Neural crest cell (in vitro differentiated cells): Measurements from ENCODE around the gene ANKRD63. TPM values are rescaled to one million over a fixed set of nuclear protein-coding genes. Genes with fewer than 3 reads are reported as not detected.
A peak's percentile ranks its signal among the peaks of the same experiment; 100 is the strongest.

ENCODE experiments used
- DNase-seq: peaks from one replicate; pipeline ENCODE4 v3.0.0; 2021; ENCODE audit warnings: low read depth, mixed read lengths, low spot score
- H3K27ac Mint-ChIP-seq: one replicate; pipeline ENCODE4 v1.8.0; 2021; ENCODE audit warnings: mild to moderate bottlenecking, mixed read lengths; ENCODE audit not compliant: unreplicated experiment
- H3K27me3 Mint-ChIP-seq: 2 replicates; pipeline ENCODE4 v1.8.0; 2021; ENCODE audit warnings: low read depth, mild to moderate bottlenecking, mixed read lengths
- H3K36me3 Mint-ChIP-seq: 2 replicates; pipeline ENCODE4 v1.8.0; 2021; ENCODE audit warnings: low read depth, mild to moderate bottlenecking, mixed read lengths
- H3K4me1 Mint-ChIP-seq: 2 replicates; pipeline ENCODE4 v1.8.0; 2021; ENCODE audit warnings: mixed read lengths
- H3K4me3 Mint-ChIP-seq: one replicate; pipeline ENCODE4 v1.8.0; 2021; ENCODE audit warnings: mild to moderate bottlenecking, mixed read lengths
- H3K9me3 Mint-ChIP-seq: 2 replicates; pipeline ENCODE4 v1.8.0; 2021; ENCODE audit warnings: mixed read lengths
- total RNA-seq: library from RNA; stranded (reverse); gene quantifications from 2 replicates; pipeline ENCODE4 v1.2.1, GENCODE V29; 2021
- TF ChIP-seq, protein P1 (sequence below): fragments of 200-600 bp; sonication (generic); conservative IDR thresholded peaks from 2 replicates; pipeline ENCODE4 v1.5.0; 2021; ENCODE audit warnings: antibody characterized with exemption, mild to moderate bottlenecking

Gene ANKRD63
- total RNA-seq, 1 donor from 2014 or later: not detected

DNA sequence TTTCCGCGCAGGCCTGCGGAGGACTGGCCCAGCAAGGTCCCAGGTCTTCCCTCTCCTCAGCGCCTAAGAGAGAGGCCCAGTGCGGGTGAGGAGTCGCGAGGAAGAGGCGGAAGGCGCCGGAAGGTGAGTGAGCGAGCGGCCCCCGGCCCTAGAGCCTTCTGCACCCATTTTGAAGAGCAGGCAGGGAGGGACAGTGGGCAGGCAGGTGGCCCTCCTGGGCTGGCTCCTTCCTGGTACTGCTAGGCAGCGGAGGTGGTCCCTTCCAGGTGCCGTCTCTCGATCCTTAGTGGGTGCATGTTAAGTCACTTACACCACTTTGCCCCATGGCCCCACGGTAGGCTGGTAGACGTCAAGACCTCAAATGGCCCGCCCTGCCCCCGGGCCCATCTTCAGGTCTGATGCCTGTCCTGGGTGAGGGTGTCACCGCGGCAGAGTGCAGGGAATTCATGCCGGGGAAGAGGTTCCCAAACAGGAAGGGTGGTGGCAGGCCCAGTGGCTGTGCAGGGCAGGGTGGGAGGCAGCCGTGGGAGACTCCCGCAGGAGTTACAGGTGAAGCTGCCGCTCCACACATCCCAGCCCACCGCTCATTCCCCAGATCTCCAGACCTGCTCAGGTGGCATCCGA is 29.6 kb downstream of the ANKRD63 start:
- peaks cover 66% of the 10 kb centered on the region for H3K27me3 Mint-ChIP-seq
- H3K4me1 Mint-ChIP-seq: peaks cover 5% of the 10 kb centered on the region
- no peaks in the 10 kb centered on the region for H3K9me3 Mint-ChIP-seq
- no peak overlapping the region for H3K27ac Mint-ChIP-seq
- DNase-seq: no peak
- TF ChIP-seq, protein P1, sequence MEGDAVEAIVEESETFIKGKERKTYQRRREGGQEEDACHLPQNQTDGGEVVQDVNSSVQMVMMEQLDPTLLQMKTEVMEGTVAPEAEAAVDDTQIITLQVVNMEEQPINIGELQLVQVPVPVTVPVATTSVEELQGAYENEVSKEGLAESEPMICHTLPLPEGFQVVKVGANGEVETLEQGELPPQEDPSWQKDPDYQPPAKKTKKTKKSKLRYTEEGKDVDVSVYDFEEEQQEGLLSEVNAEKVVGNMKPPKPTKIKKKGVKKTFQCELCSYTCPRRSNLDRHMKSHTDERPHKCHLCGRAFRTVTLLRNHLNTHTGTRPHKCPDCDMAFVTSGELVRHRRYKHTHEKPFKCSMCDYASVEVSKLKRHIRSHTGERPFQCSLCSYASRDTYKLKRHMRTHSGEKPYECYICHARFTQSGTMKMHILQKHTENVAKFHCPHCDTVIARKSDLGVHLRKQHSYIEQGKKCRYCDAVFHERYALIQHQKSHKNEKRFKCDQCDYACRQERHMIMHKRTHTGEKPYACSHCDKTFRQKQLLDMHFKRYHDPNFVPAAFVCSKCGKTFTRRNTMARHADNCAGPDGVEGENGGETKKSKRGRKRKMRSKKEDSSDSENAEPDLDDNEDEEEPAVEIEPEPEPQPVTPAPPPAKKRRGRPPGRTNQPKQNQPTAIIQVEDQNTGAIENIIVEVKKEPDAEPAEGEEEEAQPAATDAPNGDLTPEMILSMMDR: no peak
- no peaks in the 10 kb centered on the region for H3K36me3 Mint-ChIP-seq
- peak overlapping the region; percentile 34 for H3K4me3 Mint-ChIP-seq

DNA sequence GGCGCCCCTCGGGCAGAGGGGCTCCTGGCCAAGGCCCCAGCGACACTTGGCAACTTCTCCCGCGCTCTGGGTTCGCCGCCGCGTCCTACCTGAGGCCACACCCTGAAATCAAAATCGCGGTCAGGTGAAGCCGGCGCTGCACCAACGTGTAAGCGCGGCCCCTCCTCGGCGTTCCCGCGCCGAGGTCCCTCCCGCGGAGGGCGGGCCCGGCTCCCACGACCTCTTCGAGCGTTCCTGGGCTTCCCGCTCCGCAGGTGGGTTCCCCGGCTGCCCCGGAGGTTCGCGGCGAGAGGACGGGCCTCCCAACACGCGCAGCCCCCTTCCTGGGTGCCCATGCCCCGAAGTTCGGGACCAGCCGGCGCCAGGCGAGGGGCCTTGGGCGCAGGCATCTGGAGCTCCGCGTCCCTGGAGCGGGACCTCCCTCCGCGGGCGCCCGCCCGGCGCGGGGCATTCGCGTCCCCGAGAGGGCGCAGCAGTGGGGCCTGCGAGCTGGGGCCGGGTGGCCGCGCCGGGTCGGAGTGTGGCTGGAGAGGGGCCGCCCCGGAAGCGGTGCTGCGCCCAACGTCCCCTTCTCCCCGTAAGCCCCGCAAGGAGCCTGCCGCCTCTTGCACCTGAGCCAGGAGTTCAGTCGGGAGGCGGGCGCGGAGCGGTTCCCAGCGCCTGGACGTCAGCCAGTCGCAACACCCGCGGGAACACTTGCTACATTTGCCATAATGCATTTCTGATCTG is 30.3 kb downstream of the ANKRD63 start:
- TF ChIP-seq, protein P1: no peak

DNA sequence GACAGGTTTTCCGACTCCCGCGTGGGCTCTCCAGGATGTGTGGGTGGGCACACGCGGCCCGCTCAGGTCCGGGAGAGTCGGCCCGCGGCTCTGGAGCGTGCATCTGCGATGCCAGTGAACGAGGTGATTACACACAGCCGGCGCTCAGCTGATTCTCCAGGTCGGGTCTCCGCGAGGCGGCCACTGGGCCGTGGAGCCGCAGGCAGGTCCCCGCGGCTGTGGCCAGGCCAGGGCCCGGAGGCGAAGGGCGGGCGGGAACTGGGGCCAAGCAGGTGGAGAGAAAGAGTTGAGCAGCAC is 30.8 kb downstream of the ANKRD63 start:
- Mint-ChIP-seq H3K27me3 (peaks cover 64% of the 10 kb centered on the region), H3K36me3 (no peaks in the 10 kb centered on the region), H3K9me3 (no peaks in the 10 kb centered on the region), H3K4me3 (peak overlapping the region; percentile 48), H3K4me1 (peaks cover 5% of the 10 kb centered on the region), H3K27ac (no peak overlapping the region)
- no peak for DNase-seq
- TF ChIP-seq, protein P1: no peak

More for the DNA sequence above, 30.3 kb downstream of the ANKRD63 start:
- Mint-ChIP-seq H3K27ac (no peak overlapping the region), H3K9me3 (no peaks in the 10 kb centered on the region), H3K27me3 (peaks cover 66% of the 10 kb centered on the region), H3K4me1 (peaks cover 5% of the 10 kb centered on the region), H3K36me3 (no peaks in the 10 kb centered on the region), H3K4me3 (peak overlapping the region; percentile 34)
- peak; percentile 31 for DNase-seq

DNA sequence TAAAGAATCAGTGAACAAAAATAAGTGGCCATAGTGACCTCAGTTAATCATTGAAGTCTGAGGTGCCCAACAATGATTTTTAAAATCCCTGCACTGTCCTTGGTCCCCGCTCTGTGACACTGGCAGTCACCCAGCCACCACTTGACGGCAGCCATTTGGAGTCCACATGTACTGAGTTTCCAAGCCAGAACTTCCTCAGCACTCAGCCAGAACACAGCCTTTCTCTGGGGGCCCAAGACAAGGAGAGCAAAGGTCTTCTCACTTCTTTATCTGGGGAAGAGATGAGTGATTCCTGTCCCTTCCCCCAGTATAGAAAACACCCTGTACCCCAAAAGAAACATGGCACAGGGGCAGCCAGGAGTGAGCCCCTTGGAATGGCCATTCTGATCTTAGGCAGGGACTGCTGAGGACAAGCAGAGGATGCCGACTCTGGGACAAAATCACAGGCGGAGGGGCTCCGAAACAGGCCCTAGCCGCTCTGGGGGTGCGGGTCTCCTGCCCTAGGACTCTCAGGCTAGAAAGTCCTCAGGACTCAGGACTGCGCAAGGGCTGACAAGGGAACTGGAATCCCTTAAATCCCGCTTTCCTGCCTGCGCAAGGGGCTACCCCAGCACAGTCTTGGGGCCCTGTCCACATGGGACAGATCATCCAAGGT is 31.3 kb downstream of the ANKRD63 start:
- Mint-ChIP-seq H3K9me3 (no peaks in the 10 kb centered on the region), H3K4me1 (peaks cover 5% of the 10 kb centered on the region), H3K27ac (no peak overlapping the region), H3K36me3 (no peaks in the 10 kb centered on the region), H3K27me3 (peaks cover 61% of the 10 kb centered on the region), H3K4me3 (peak overlapping the region; percentile 48)
- DNase-seq: no peak
- TF ChIP-seq, protein P1: no peak

DNA sequence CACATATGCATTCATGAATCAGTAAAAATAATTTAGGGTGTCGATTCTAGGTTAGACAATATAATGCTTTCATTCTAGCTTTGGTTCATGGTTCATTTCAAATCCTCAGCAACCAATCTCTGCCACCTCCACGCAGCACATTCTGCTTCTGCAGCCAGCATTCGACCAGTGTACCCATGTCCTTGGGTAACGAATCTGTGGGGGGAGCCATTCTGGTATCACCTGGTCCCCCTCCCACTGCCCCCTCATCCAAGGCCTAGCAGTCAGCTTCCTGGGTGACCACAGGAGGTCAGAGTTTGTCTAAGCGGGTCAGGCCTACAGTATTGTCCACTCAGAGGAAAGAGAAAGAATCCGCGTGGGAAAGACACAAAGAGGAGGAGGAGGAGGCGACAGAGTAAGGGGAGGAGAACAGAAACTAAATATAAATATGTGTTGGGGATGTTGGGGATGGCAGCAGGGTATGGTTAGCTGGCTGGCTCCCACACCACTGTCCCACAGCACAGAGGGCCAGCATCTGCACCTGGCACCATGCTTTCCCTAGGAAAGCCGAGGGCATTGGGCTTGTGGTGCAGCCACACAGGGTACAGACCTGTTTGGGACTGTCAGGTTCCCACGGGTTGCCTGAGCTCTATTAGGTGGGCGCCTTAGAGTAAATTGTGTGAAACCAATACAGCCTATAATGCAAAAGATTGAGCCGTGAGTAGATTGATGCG is 31.9 kb downstream of the ANKRD63 start:
- peaks cover 59% of the 10 kb centered on the region for H3K27me3 Mint-ChIP-seq
- DNase-seq: no peak
- no peak overlapping the region for H3K27ac Mint-ChIP-seq
- no peaks in the 10 kb centered on the region for H3K36me3 Mint-ChIP-seq
- peaks cover 5% of the 10 kb centered on the region for H3K4me1 Mint-ChIP-seq
- TF ChIP-seq, protein P1: no peak
- H3K4me3 Mint-ChIP-seq: peak overlapping the region; percentile 48
- H3K9me3 Mint-ChIP-seq: no peaks in the 10 kb centered on the region
